ENCODE results near the gene ENTPD6.
"Not testable (repeated sequence)": the region's sequence is repeated elsewhere in the genome, so short reads cannot be mapped to it uniquely, and the experiment has no call there.

The ENTPD6 gene

DNA sequence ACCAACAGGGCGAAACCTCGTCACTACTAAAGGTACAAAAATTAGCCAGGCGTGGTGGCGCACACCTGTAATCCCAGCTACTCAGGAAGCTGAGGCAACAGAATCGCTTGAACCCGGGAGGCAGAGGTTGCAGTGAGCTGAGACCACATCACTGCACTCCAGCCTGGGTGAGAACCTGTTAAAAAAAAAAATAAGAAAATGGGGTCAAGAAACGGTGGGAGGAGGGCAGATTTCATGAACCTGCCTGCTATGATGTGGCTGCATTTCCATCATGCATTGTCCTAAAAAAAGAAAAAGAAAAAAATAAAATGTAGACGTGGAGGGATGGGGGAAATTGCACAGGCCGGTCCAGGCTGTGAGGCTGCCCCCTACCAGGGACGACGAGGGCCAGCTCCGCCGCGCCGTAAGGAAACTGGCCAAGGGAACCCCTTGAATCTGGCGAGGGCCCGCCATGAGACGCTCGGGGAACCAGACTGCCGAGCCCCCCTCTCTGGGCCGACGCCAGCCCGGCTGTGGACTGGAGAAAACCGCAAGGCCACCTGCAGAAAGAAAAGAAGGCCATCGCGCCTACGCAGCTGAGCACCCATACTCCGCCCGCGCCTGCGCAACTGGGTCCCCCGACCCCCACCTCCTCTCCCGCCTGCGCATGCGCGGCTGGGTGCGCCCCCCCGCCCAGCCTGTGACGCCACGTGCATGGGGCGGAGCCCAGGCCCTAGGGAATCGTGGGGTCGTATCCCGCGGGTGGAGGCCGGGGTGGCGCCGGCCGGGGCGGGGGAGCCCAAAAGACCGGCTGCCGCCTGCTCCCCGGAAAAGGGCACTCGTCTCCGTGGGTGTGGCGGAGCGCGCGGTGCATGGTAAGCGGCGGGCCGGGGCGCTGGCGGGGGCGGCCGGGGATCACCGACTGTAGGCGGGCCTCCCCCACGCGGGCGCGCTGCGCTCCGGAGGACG, at the start of gene ENTPD6:
Gene ENTPD6, plus strand, starts transcription at position 699 of the 948 bp plus-strand sequence. CDS start 10,825 bp downstream, outside the sequence.
- FAIRE-seq: no peak

DNA sequence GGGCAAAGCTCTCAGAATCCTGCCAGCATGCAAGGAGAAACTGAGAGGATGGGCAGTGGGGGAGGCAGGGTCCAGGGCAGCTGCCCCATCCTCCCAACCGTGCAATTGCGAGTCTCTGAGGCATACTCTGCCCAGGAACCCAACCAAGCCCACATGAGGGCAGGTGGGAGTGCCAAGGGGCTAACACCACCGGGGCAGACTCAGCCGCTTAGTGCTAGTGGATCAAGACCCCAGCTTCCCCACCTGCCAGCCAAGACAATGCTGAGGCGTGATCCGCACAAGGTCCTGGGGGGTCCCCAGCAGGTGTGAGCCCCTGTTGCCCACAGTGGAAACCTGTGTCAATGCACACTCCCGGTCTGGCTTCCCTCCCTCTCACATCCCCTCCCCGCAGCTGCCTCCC, 48.5 kb upstream of the ENTPD6 start:
- FAIRE-seq: no peak

DNA sequence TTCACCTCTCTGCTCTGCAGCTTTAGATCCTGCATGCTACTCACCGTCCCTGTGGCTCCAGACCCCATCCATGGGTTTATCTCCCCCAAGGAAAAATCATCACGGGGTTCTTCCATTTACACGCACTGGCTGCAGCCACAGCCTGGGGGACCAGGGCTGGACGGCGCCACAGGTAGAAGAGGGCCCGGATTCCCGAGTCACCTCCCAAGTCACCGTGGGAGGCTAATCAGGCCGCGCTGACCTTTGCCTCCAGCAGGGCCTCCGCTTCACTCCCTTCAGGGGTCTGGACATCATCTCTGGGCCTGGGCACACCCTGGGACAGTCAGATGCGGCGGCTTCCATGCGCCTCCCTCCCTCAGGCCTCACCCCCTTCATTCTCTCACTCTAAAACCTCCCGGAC, 47.8 kb upstream of the ENTPD6 start:
- FAIRE-seq: no peak

DNA sequence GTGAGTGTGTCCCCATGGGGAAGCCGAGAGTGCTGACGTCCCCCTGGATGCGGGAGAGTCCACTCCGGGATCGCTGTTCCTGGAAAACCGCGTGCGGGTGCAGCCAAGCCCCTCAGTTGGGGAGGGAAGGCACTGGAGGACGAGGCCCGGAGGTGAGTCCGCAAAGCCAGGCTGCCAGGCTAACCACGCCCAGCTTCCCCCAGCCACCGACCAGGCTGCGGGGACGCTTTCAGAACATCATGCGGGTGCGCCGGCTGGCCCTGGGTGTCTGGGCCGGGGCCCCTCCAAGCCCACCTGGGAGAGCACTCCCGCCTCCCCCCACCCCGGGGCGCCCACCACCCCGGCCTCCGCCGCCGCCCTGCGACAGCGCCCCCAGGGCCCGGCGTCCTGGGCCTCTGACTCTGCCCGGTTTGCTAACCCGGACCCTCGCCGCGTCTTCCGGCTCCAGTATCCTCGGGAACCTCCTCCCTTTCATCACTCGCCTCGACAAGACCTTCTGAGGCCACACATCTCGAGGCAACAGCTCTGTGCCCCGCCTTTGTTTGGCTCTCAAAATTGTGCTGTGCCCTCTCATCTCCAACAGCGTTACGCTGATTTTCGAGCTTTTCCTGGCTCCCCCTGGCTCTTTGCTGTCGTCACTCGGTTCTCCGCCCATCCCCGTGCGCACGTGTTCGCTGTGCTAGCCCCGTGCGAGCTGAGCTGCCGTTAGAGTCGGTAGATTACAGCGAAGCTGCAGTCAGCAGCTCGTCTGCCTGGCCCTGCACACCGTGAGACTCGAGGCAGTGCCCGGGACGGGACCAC, 47.1 kb upstream of the ENTPD6 start:
- no peak for FAIRE-seq

DNA sequence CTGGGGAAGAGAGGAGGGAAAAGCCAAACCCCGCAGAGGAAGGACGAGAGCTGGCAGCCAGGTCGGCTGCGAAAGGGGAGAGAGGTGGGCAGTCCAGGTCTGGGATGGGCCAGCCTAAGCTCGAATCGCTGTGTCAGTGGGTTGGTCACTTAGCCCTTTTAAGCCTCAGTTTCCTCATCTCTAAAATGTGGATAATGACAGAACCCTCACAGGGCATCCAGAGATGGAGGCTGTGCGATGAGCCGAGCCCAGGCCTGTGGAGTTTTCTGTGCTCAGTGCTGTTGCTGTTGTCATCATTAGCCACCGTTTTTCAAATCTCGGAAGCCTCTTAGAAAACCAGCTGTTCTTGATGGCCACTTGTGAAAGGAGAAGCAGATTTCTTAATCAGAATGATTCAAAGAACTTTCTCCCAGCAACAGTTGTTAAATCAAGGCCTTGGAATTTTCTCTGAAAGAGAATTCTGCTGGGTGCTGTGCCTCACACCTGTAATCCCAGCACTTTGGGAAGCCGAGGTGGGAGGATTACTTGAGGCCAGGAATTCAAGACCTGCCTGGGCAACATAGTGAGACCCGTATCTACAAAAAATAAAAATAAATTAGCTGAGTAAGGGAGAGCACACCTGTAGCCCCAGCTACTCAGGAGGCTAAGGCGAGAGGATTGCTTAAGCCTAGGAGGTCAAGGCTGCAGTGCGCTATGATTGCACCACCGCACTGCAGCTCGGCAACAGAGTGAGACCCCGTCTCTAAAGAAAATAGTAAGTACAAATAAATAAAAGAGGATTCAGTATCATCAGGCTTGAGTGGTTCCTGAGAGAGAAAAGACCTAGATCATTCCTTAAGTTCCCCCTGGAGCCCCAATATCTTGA, 46.3 kb upstream of the ENTPD6 start:
- no peak for FAIRE-seq

DNA sequence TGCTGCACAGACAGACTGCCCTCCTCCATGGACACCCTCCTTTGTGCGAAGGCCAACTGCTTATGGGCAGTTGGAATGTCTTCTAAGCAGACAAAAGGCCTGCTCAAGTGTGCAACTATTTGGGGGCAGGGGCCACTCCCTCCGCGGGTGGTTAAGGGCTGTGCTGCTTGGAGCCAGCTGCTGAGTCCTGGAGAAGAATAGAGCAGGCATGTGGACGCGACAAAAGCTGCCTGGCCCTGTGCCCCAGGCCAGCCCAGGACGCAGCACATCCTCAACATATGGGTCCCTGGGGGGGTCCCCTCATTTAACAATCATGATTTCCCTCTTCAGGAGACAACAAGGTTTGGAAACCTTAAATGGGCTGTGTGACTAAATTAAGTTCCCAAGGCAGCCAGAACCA, 45.5 kb upstream of the ENTPD6 start:
- no peak for FAIRE-seq

DNA sequence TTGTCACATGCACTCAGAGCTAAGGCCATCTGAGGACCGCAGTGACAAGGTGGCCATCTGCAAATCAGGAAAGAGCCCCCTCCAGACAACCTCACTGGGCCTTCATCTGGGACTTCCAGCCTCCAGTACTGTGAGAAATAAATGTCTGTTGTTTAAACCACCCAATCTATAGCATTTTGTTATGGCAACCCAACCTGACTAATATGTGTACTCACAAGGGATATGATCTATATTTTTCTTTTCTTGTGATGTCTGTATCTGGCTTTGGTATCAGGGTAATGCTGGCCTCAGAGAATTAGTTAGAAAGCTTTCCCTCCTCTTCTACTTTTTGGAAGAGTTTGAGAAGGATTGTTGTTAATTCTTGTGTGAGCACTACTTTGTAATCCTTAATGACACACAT, 37.5 kb upstream of the ENTPD6 start:
- FAIRE-seq: no peak

DNA sequence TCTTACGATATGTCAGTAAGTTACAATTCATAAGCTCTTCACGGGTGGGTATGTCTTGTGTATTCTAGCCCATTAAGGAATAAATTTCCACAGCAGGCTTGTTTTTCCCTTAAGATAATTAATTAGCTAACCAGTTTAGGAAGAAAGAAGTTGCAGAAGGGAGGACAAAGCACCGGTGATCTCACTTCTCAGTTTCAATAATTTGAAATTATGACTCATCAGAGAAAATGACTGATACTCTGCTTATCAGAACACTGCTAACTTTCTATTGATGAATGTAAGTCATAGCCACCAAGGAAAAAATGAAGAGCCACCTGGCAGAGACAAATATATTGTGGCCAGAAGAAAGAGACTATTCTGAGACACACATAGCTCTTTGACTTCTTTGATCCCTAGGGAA, 35.0 kb upstream of the ENTPD6 start:
- FAIRE-seq: no peak

DNA sequence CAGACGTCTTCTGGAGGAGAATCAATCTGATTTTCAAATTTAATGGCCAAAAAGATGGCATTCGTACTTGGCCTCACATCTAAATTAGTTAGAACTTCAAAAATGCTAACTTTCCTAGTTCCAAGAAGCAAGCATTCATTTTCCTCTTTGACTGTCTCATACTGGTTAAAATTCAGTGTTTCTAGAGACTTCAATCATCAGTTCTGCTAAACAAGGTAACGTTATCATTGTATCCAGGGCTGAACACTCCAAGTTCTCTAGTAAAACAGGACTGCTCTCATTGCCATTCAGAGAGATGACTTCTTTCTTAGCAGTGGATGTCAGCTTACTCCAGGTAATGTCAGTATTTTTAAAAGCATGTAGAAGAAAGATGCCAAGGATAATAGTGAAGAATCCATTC, 34.6 kb upstream of the ENTPD6 start:
- no peak for FAIRE-seq

DNA sequence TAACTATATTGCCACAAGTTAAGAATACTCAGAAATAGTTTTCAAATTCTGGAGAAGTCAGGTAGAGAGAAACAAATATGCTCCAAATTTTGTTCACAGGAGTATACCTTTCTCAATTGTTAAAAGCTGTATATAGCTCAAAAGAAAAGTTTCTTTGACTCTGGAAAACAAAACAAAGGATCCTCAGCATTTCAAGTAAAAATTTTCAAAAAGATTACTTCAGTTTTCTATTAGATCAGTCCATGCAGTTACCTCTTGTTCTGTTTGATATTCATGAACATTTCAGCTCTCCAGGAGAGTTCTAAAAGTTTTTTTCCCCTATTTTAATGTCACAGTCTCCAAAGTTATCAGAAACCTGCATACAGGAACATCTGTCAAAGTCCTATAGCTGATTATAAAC, 30.4 kb upstream of the ENTPD6 start:
- FAIRE-seq: no peak

DNA sequence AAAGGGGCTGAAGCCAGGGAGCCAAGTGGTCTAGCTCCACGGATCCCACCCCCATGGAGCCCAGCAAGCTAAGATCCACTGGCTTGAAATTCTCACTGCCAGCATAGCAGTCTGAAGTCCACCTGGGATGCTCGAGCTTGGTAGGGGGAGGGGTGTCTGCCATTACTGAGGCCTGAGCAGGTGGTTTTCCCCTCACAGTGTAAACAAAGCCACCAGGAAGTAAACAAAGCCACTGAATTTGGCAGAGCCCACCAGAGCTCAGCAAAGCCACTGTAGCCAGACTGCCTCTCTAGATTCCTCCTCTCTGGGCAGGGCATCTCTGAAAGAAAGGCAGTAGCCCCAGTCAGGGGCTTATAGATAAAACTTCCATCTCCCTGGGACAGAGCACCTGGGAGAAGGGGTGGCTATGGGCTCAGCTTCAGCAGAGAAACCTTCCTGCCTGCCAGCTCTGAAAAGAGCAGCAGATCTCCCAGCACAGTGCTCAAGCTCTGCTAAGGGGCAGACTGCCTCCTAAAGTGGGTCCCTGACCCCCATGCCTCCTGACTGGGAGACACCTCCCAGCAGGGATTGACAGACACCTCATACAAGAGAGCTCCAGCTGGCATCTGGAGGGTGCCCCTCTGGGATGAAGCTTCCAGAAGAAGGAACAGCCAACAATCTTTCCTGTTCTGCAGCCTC, 29.3 kb upstream of the ENTPD6 start:
- FAIRE-seq: not testable (repeated sequence)

DNA sequence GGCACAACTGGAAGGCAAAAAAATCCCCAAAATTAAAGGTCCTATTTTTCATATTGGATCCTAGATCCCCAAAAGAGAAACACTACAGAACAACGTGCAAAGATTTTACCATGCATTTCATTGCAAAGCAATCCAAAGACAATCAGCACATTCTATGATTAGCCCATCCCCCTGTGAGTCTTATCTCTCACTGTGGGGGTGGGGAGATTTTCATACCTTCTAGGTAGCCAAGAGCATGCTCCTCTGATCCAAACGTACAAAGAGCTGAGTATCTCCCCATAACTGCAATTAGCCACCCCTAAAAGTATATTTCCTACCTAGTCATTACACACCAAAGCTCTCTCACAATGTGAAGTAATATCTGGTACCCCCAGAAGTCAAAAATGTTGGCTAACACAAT, 22.2 kb upstream of the ENTPD6 start:
- no peak for FAIRE-seq

DNA sequence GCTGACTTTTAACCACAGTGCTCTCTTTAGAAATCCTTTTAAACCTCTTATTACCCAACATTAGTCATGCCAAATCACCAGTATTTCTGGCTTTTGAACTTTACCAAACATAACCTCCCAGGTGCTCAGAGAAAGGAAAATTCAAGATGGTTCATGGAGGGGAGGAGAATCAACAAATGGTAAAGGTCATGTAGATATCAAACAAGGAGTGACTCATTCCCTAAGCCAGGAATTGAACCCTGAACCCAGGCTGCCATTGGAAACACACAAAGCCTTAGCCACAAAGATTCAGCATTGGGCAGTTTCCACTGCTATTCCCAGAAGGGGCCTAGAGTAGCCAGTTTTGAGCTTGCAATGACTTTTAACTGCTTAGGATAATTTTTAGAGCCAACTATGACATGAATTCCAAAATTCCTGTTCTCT, 21.6 kb upstream of the ENTPD6 start:
- no peak for FAIRE-seq

DNA sequence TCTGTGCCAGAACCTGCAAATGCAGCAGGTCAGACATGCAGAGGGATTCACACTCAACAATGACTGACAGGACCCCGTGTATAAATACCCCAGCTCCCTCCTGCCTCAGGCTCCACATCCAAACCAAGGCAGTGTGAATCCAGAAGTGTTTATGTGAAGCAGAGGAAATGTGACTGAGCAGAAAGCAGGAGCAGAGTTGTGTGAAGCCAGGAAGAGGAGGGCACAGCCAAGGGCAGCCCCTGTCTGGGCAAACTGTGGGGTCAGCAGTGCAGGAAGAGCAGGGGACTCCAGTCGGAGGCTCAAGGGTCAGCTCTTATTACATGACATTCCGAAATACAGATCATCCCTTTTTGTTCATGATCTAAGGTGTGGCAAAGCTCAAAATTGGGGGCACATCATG, 19.3 kb upstream of the ENTPD6 start:
- FAIRE-seq: no peak

DNA sequence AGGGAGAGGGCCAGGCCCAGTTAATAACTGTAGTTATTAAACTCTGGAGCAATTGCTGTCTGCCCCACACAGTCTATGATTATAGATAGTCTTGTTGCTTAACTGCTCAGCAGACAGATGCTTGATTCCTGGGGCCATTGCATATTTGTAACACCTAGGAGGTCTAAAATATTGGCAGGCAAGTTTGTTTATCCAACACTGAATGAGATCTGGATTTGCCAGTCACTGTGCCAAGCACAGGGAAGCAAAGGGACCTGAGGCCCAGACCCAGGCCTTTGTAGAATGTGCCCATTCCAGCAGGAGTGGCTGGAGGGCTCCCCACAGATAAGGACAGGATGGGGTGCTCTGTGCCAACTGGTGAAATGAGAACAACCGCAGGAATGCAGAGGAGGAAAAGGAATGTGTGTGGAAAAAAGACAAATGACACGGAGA, 17.6 kb upstream of the ENTPD6 start:
- no peak for FAIRE-seq

DNA sequence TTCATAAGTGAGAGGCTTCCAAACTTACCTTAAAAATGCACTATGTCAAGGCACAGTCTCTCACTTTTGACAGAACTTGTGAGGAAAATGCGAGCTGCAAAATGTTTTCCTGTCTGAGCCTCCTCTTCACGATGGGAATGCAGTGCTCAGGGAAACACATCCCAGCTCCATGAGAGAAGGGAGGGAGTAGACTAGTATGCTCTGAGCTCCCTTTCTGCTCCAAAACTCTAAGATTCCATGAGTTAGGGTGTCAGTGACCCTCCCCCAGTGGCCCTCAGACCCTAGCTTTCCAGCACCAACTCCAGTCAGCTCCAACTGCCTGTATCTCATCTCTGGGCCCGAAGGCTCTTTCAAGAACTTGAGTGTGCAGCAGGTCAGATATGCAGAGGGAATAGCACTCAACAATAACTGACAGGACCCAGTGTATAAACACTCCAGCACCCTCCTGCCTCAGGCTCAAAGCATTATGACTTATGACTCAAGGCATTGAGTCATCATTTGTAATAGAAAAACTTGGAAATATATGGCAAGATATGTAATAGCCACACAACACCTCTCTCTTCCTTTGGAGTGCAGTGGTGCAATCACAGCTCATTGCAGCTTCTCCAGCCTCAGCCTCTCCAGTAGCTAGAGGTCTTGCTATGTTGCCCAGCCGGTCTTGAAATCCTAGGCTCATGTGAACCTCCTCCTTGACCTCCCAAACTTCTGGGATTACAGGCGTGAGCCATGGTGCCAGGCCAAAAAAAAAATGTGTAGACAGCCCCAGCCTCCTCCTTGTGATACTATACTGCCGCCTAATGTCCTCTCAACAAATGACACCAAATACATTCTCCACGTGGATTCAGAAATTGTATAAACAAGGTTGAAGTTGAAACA, 16.7 kb upstream of the ENTPD6 start:
- FAIRE-seq: peak; percentile 90

DNA sequence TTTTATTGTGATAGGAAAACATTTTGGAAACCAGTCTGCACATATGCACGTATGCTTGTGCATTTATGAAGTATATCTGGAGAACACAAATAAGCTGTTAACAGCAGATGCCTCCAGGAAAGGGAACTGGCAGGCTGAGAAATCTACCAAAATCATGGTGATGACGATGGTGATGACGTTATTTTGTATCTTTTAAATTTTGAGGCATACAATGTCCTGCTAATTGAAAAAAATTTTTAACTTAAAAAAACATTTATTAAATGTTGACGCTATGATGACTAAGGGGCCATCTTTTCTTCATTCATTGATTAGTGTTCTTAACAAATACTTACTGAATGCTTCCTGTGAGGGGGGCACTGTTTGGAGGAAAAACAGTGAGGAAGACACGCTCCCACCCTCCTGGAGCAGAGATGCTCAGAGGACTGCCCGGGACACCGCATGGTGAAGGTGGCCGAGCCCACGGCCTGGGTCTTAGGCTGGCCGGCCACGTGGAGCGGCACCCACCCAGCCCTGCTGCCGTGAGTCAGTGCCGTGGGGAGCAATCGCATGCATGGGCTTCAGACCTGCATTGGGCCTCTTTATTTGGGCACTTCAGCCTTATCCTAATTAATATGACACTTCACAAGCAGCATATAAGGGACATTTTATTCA, 15.9 kb upstream of the ENTPD6 start:
- no peak for FAIRE-seq

DNA sequence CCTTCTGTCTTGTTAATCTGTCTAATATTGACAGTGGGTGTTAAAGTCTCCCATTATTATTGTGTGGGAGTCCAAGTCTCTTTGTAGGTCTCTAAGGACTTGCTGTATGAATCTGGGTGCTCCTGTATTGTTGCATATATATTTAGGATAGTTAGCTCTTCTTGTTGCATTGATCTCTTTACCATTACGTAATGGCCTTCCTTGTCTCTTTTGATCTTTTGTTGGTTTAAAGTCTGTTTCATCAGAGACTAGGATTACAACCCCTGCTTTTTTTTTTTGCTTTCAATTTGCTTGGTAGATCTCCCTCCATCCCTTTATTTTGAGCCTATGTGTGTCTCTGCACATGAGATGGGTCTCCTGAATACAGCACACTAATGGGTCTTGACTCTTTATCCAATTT, 11.1 kb upstream of the ENTPD6 start:
- FAIRE-seq: not testable (repeated sequence)

DNA sequence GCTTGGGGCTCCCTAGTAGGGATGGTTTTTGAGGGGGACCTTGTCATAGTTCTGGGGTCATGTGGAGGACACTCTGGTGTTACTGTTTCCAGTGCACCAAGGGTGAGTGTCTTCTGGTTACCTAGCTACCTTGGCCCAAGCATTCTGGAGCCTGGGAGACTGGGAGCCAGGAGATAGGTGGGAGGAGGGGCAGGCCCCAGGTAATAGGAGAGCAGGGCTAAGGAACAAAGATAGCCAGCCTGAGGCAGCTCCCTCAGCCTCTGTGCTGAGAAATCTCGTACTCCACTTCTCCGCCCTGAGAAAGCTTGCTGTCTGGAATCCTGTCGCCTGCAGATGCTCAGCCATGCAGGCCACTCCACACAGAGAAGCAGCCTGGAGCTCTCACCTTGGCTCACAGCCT, 8.3 kb upstream of the ENTPD6 start:
- FAIRE-seq: no peak

DNA sequence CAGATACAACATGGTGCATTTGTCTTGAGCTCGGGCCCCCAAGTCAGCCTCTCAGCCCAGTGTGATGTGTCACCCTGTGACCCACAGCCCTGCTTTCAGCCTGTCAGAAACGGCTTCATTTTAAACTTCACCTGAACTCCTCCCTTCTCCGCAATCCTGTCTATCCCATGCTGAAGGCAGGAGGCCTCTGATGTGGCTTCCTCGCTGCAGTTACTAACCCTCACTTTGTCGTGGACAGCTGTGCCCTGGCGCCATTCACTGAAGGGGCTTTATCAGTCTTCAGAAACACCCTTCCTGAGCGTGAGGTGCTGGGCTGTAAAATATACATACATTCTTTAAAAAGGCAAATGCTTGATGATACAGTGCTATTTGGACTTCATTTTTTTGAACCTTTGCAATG, 7.9 kb upstream of the ENTPD6 start:
- FAIRE-seq: no peak

DNA sequence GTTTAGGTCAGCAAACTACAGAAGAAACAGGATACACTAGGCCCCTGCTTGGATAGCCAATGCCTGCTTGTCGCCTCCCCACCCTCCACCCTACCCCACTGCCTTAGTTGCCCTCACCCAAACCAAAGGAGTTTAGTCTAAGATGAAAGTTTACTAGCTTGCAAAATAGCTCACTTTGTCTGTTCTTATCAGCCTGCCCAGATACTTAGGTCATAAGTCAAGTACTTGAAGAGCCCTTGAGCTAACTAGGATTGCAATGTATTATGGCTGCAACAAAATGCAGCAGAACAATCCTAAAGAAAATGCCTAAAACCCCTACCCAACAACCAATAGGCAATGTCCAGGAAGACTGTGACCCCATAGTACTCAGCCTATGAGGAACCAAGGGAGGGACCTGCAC, 7.3 kb upstream of the ENTPD6 start:
- FAIRE-seq: no peak
